AG04449 (cell line): ENCODE data around the gene CDSN.

Experiments
- CTCF ChIA-PET: fragments of 350-600 bp; formaldehyde crosslinking; extraction: SDS; loops from one replicate; lab custom pipeline; 2021; ENCODE audit warnings: antibody characterized with exemption; lab: Yijun Ruan, JAX
- POLR2A ChIA-PET: fragments of 400-600, 350-600 bp; formaldehyde crosslinking; extraction: SDS; loops from one replicate; lab custom pipeline; 2020; ENCODE audit warnings: antibody characterized with exemption, inconsistent platforms; lab: Yijun Ruan, JAX
- DNase-seq: peaks from one replicate; pipeline ENCODE4 v3.0.0-alpha.2; 2010; ENCODE audit warnings: low read depth, low spot score
- H3K4me3 ChIP-seq: 2 replicates; pipeline ENCODE4 v1.5.1; 2011; ENCODE audit warnings: low read depth, mild to moderate bottlenecking, control low read depth, low read length
- TF ChIP-seq, protein P1 (sequence below): IDR thresholded peaks from one replicate; pipeline ENCODE4 v1.5.1; 2011; ENCODE audit warnings: mild to moderate bottlenecking, moderate library complexity, low read length, control low read depth, inconsistent platforms; ENCODE audit not compliant: insufficient read depth; ENCODE audit errors: missing control alignments

CDSN gene

DNA sequence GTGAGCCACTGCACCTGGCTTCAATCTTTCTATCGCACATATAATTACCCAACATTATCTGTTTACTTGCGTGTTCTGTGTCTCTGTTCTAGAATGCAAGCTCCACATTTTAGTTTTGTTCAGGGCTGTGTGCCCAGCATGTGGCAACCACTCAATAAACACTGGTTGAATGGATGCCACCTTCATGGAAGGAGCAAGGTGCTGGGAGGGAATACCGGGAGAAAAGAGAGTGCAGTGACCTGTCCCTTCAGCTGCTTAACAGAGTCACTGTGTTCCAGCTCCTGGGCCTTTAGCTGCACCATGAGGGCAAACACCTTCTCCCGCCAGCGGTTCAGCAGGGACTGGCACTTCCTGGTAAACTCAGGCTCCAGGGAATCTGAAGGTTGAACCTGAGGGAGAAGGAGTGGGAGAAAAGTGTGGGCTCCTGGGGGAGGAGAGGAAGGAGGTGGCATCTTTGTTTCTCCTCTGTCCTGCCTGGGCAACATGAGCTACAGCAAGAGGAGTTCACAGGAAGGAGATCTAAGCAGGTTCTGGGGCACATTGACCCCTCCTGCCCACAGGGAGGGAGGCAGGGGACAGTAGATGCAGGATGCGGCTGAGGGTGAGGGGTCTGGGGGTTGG lies 29.7 kb upstream of the CDSN start:
- H3K4me3 ChIP-seq = no peak overlapping the region
- CTCF ChIA-PET = interaction anchor here (1.2 to 26.1 kb wide), 6 partner anchors 11 to 217 kb away, joined by 3 to 505 read pairs (median 4); no protein-coding TSS in a partner anchor

DNA sequence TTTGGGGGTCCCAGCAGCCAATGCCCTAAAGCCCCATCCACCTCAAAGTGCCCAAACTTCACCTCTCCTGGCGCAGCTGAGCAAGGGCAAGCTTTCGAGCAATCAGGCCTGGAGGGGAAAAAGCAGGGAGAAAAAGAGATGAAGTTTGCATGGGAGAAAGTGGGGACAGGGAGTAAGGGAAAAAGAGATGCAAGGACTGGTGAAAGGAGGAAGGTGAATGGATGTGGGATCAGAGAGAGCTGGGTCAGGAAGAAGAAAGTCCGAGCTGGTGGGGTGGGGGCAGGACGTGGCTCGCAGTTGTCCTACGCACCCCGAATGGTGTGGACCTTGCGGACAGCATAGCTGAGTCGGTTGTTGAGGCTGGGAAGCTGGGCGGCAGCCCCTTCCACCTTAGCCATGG lies 25.1 kb upstream of the CDSN start:
- no peak for DNase-seq
- ChIA-PET CTCF (interaction anchor here (1.3 to 26.1 kb wide), 3 partner anchors 11 to 222 kb away, joined by 5 to 505 read pairs (median 17); no protein-coding TSS in a partner anchor), POLR2A (interaction anchor here (1.8 kb wide), 1 partner anchor 13 kb away, joined by 8 read pairs; the partner anchor contains the start of genes CCHCR1 and TCF19)
- TF ChIP-seq, protein P1, sequence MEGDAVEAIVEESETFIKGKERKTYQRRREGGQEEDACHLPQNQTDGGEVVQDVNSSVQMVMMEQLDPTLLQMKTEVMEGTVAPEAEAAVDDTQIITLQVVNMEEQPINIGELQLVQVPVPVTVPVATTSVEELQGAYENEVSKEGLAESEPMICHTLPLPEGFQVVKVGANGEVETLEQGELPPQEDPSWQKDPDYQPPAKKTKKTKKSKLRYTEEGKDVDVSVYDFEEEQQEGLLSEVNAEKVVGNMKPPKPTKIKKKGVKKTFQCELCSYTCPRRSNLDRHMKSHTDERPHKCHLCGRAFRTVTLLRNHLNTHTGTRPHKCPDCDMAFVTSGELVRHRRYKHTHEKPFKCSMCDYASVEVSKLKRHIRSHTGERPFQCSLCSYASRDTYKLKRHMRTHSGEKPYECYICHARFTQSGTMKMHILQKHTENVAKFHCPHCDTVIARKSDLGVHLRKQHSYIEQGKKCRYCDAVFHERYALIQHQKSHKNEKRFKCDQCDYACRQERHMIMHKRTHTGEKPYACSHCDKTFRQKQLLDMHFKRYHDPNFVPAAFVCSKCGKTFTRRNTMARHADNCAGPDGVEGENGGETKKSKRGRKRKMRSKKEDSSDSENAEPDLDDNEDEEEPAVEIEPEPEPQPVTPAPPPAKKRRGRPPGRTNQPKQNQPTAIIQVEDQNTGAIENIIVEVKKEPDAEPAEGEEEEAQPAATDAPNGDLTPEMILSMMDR = no peak
- no peak overlapping the region for H3K4me3 ChIP-seq

More for the DNA sequence above, 29.7 kb upstream of the CDSN start:
- TF ChIP-seq, protein P1 = no peak
- no peak for DNase-seq
- POLR2A ChIA-PET = interaction anchor here (1.1 kb wide), 1 partner anchor 10 kb away, joined by 4 read pairs; no protein-coding TSS in a partner anchor

DNA sequence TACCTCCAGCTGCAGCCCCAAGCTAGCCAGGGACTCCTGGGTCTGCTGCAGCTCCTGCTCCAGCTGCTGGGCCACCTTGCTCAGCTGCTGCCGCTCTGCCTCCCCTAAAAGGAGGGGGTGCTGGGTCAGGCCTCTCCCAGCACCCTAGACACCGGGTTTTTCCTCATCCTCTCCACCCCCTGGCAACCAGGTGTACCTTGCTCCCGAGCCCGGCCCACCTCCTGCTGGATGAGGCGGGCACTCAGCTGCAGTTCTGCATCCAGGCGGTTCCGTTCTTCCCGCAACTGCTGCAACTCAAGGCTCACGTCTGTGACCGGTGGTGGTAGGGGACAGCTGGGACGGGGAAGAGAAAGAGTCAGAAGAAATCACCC lies 24.7 kb upstream of the CDSN start:
- ChIA-PET CTCF (interaction anchor here (1.3 to 26.1 kb wide), 3 partner anchors 12 to 222 kb away, joined by 5 to 505 read pairs (median 17); no protein-coding TSS in a partner anchor), POLR2A (interaction anchor here (1.8 kb wide), 1 partner anchor 13 kb away, joined by 8 read pairs; the partner anchor contains the start of genes CCHCR1 and TCF19)
- TF ChIP-seq, protein P1 = no peak
- no peak overlapping the region for H3K4me3 ChIP-seq
- no peak for DNase-seq

DNA sequence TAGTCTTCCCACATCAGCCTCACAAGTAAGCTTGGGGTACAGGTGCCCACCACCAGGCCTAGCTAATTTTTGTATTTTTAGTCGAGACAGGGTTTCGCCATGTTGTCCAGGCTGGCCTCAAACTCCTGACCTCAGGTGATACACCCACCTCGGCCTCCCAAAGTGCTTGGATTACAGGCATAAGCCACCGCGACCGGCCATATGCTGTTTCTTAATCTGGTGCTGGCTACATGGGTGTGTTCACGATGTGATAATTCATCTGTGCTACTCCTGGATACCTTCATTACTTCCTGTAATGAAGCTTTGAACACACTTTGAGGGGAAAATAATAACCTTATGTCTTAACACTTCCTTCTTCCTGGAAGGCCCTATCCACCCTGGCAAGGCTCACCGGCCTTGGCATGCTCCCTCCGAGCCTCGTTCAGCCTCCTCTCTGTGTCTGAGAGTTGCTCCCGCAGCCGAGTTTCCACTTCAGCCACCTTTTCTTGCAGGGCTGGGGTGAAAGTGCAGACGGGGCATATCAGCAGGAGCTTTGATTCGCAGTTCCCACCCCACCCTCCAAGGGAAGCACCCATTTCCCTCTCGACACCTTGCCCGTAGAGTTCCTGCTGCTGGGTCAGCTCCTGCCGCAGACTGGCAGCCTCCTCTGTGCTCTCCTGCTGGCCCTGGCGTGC lies 24.2 kb upstream of the CDSN start:
- CTCF ChIA-PET = interaction anchor here (1.3 to 26.1 kb wide), 5 partner anchors 8 to 223 kb away, joined by 5 to 505 read pairs (median 17); no protein-coding TSS in a partner anchor
- POLR2A ChIA-PET = interaction anchor here (1.8 kb wide), 1 partner anchor 14 kb away, joined by 8 read pairs; the partner anchor contains the start of genes CCHCR1 and TCF19
- no peak for DNase-seq
- H3K4me3 ChIP-seq = no peak overlapping the region
- TF ChIP-seq, protein P1 = no peak

DNA sequence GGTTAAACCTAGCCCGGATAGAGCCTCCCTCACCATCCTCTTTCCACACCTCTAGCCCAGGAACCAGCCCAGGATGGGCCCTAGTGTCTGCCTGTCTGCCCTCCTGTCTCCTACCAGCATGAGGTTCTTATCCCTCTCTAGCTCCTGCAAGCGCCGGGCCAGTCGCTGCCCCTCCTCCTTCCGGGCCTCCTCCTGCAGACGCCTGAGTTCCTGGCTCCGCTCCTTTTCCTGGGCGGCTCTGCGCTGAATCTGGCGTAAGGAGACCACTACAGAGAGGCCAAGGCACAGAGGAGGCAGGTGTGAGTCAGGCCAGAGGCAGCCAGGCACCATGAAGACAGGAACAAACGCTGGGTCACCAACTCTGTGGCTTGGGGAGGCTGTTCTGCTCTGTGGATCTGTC lies 22.9 kb upstream of the CDSN start:
- no peak for DNase-seq
- ChIA-PET POLR2A (no interaction called here), CTCF (interaction anchor here (1.4 to 26.1 kb wide), 6 partner anchors 10 to 227 kb away, joined by 3 to 505 read pairs (median 13); partner anchors contain the start of genes CCHCR1 and TCF19)
- TF ChIP-seq, protein P1 = no peak
- no peak overlapping the region for H3K4me3 ChIP-seq

DNA sequence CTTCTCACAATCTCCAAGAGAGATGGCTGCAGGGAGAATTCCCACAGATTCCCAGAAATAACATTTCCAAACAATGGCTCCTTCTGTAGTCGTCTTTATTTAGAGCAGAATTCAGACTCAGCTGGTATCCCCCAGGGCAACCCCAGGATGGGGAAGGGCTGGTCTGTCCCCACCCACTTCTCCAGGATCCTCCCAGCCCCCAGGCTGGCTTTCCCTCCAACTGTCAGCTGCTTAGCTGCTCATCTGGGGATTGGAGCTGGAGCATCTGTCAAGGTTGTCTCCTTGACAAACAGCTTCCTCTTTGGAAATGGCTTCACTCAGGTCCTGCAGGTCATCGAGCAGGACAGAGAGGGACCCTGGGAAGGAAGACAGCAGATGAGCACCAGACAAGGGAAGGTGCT lies 22.1 kb upstream of the CDSN start:
- no peak for DNase-seq
- POLR2A ChIA-PET = interaction anchor here (1.5 kb wide), 1 partner anchor 16 kb away, joined by 5 read pairs; the partner anchor contains the start of gene TCF19
- TF ChIP-seq, protein P1 = no peak
- H3K4me3 ChIP-seq = no peak overlapping the region
- CTCF ChIA-PET = interaction anchor here (1.3 to 26.1 kb wide), 6 partner anchors 13 to 227 kb away, joined by 3 to 505 read pairs (median 6); partner anchors contain the start of genes CCHCR1 and TCF19
